Jurkat, Clone E6-1 (cell line): ENCODE measurements around the gene CHST4. TPM values are rescaled to one million over a fixed set of nuclear protein-coding genes. Genes with fewer than 3 reads are reported as not detected.
"Not testable (repeated sequence)": the region's sequence is repeated elsewhere in the genome, so short reads cannot be mapped to it uniquely, and the experiment has no call there.

Experiments
- DNase-seq: peaks from one replicate; pipeline ENCODE4 v3.0.0-alpha.2; 2011; ENCODE audit warnings: low read depth, low spot score
- H3K4me3 ChIP-seq: 2 replicates; pipeline ENCODE4 v1.5.1; 2011; ENCODE audit warnings: mild to moderate bottlenecking, low read length, control low read depth, moderate library complexity
- polyA plus RNA-seq: library from polyadenylated mRNA; unstranded; fragments of >200 nt; gene quantifications from one replicate; pipeline ENCODE4 v1.2.1, GENCODE V29; 2012; ENCODE audit warnings: missing spikeins; ENCODE audit not compliant: insufficient read length, insufficient read depth

The CHST4 gene
- polyA plus RNA-seq, result not detected

DNA sequence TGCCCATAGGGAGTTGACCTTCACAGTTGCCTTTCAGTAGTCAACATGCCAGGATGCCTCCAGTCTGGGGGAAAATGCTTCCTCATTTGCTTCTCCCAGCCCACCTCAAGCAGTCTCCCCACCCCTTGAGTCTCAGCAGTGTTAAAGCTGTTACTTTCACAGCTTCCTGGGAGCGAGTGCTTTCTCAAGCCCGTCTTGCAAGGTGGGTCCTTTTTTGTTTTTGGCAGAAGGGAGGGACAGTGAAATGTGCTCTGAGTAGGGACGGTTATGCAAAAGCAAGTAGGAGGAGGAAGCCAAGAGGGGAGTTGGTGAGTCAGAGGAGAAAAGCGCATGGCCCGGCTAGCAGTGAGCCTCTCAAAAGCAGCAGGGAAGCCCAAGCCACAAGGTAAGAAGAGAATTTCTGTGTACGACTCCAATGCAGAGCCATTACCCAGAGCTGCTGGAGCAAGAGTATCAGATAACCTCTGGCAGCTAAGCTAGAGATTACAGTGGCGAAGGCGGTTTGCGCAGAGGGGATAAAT is at the start of gene CHST4:
Gene CHST4 (plus strand): TSS at position 316 of the 521 bp plus-strand sequence. CDS start 10,252 bp downstream, outside the sequence.
- H3K4me3 ChIP-seq, result no peak within 1 kb of the TSS
- no peak for DNase-seq

DNA sequence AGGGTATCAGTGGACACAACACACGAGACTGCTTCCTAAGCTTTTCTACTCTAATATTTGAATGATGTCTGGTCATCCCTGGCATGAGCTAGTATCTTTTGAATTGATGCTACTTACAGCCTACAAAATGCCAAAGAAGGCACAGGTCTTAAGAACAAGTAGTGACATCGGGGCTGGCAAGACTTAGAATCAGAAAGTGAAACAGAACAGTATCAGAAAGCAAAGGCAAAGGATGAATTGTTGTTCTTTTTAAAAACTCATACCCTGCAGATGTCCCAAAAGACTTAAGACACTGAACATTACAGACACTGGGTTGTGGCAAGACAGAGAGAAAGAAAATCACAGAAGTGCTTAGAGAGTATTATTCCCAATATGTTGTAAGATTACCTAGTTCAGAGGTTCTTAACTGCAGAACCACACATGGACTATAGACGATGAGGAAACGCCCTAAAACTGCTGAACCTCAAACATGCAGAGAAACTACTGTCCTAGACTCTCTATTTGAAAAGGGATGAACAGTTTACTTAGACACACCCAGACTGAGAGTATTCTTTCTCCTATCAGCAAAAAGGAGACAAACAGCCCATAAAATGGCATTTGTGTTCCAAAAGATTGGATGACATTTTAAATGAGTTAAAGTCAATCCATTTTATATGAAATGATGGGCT is 49.6 kb upstream of the CHST4 start:
- no peak for DNase-seq
- H3K4me3 ChIP-seq, result no peak overlapping the region

DNA sequence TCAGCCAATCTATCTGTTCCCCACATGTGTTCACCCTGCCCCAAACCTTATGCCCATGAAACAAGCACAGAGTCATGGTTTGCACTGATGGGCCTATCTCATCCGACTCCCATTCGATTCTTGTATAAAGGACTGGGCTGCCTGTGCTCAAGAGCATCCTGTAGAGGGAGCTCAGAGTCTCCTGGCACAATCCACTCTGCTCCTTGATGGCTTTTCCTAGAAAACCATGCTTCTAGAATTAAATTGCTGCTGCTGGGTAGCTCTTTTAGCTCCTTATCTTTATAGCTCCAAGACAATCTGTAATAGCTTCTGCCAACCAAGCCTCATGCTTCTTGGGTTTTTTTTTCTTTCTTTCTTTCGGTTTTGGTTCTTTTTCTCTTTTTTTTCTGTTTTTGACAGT is 46.8 kb upstream of the CHST4 start:
- no peak for DNase-seq
- H3K4me3 ChIP-seq, result no peak overlapping the region

DNA sequence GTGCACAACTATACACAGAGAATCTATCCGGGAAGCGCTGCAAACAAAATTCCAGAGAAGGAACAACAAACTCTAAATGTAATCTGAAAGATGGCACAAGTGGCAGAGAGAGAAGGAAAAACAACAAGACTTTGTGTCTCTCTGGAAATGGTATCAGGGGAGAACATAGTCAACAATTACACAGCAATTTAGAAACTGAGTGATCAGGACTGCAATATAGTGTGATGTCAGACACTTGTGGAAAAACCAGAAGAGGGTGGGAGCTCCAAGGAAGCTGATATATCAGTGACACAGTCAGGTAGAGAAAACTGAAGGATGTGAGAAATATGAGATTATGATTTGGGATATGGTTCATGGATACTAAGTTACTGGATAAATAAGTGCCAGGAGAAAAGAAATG is 45.3 kb upstream of the CHST4 start:
- DNase-seq, result no peak
- H3K4me3 ChIP-seq, result no peak overlapping the region

DNA sequence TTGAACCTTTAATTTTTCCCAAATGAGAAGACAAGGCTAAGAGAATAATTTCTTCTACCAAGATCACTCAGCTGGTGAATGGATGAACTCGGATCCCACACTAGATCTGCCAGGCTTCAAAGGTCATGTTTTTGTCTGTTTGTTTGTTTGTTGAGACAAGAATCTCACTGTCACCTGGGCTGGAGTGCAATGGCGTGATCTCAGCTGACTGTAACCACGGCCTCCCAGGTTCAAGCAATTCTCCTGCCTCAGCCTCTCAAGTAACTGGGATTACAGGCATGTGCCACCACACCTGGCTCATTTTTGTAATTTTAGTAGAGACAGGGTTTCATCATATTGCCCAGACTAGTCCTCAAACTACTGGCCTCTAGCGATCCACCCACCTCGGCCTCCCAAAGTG is 43.7 kb upstream of the CHST4 start:
- DNase-seq, result no peak
- H3K4me3 ChIP-seq, result no peak overlapping the region

DNA sequence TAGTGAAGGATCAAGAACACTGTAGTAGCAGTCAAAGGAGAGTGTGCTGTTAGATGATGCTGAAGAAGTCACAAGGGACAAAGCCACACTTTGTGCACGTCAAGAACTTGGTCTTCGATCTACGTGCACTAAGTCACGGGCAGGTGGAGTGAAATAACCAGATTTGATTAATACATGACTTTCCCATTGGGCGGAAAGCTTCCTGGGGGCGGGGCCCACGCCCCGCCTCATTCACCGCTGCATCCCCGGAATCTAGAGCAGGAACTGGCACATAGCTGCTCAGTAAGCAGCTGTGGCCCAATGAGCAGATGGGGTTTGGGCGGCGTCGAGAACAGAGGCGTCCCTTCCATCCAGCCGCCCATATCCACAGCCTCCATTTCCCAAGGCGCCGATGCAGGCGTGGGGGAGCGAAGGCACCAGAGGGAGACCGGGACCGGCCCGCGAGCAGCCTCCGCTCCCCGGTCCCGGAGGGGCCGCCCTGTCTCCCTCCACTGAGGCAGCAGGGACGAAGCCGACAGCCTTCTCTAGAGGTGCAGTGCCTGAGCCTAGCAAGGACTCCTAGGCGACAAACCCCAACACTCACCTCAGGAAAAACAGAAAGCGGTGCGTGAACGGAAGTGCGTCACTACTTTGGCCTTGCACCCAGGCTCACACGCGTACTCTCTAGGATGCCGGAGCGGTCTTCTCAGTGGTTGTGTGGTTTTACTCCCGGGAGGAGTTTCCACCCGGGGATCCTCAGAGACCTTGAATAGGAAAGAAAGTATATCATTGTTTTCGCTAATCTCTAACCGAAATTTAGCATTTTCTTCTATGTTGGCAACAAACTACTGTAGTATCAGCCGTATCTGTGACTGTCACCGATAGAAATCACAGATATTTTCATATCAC is 42.0 kb upstream of the CHST4 start:
- H3K4me3 ChIP-seq, result peak overlapping the region; percentile 83
- DNase-seq, result peak; percentile 90

DNA sequence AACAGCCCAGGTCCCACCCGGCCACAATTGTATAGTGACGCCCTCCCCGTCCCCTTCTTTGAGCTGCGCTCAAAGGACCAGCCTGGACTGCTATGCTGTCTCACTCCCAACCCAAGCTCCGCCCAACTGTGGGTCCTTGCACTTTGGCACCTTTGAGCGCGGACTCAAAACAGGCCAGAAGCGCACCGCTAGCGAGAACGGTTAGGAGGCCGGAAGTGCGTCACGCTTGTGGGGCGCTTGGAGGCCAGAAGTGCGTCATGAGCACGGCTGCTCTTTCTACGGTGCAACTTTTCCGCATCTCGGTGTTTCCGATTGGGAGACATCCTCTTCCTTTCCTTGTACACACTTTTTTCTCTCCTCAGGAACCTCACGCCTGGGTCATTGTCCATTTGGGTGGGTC is 37.1 kb upstream of the CHST4 start, which contains the start of gene ZNF19:
Gene ZNF19 (minus strand): TSS at position 203 of the 400 bp plus-strand sequence. CDS start 7,210 bp downstream, outside the sequence.
- no peak for DNase-seq
- no peak within 1 kb of the TSS for H3K4me3 ChIP-seq

DNA sequence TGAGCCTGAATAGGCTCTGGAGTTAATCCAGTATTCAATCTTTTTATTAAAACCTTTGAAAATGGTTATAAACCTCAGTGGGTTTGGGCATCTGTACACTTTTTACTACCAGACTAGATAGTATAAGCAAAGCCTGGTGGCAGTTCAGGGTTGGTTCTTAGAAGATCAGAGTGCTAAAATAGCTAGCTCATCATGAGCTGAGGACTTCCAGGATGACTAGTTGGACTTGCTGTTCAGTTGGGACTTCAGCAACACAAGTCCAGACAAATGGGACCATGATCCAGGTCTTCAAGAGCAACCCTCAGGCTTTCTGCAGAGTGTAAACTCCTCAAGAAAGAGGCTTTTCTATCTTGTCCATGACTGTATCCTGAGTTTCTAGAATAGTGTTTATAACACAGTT is 35.9 kb upstream of the CHST4 start:
- H3K4me3 ChIP-seq, result no peak overlapping the region
- no peak for DNase-seq

DNA sequence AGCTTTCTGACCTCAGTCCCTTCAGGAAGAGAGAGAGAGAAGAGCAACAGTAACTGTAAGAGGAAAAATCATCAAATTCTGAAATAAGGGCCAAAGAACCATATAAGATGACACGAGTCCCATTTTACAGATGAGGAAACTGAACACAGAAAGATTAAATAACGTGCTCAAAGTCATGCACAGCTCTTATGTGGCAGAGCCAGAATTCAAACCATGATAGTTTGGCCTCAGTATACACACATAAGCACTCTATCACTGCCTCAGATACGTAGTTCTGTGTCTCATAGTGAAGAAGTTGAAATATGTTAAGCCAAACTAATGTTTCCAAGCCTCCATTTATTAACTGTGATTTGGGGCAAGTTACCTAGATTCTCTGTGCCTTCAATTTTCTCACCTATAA is 35.2 kb upstream of the CHST4 start:
- DNase-seq, result no peak
- no peak overlapping the region for H3K4me3 ChIP-seq

DNA sequence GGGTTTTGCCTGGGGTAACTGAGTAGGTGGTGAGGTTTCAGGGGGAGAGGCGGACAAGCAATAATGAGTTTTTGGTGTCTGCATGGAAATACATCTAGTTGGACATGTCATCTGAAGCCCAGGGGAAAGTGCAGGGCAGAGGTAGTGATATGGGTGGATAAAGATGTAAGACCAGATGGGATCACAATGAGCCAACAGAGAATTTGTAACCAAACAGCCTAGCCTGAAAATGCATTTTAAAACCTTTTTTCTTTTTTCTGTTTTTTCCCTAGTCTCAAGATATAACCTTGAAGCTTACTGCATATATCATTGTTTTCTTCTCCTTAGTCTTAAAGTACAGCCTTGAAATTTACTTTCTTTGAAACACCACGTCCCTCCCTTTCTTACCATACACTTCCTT is 33.4 kb upstream of the CHST4 start:
- no peak for DNase-seq
- H3K4me3 ChIP-seq, result no peak overlapping the region

DNA sequence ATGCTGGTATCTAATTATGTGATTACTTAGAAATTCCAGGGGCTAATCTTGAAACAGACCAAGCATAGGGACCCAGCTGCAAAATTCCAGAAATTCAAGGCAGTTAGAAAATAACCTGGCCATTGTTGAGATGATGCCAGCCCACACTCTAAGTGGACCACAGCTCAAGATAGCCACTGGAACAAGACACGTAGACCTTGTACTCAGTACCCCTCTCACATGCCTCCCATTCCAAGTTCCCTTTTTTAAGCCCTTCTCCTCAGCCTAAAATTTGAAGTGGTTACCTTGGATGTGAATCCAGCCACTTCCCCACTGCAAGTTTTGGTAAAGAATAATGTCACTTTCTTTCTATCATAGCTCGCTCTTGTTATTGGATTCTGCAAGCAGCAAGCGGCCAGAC is 33.0 kb upstream of the CHST4 start:
- H3K4me3 ChIP-seq, result no peak overlapping the region
- DNase-seq, result no peak

DNA sequence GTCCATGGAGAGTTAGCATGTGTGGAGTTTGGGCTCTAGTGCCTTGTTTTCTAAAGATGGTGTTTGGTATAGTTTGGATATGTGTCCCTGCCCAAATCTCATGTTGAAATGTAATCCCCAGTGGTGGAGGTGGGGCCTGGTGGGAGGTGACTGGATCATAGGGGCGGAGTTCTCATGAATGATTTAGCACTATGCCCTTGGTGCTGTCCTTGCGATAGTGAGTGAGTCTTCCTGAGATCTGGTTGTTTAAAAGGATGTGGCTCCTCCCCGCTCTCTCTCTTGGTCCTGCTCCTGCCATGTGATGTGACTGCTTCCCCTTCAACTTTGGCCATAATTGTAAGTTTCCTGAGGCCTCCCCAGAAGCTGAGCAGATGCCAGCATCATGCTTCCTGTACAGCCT is 28.2 kb upstream of the CHST4 start:
- no peak overlapping the region for H3K4me3 ChIP-seq
- no peak for DNase-seq

DNA sequence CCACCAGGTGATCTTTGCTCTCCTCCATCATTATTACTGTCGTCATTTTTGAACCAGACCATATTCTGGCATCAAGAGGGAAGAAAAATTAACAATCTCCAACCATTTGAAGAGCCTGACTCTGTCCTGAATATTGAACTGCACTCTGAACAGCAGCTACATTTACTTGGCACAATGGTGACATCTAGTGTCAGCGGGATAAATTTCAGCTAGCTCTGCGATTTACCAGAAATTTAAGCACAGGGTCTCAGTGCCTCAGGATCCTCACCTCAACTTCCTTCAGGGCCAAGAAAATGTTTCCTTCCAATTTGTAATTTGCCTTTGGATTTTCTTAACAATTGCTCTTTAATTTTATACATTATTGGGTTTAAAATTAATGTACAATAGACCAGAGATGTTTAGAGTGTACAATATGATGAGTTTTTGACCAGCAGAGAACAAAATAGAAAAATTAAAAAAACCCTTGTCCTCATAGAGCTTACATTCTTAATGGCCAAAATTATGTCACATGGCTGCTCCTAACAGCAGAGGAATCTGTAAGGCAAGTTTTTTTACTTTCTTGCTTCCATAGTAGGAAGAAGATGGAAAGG is 26.4 kb upstream of the CHST4 start:
- H3K4me3 ChIP-seq, result no peak overlapping the region
- DNase-seq, result peak; percentile 63

DNA sequence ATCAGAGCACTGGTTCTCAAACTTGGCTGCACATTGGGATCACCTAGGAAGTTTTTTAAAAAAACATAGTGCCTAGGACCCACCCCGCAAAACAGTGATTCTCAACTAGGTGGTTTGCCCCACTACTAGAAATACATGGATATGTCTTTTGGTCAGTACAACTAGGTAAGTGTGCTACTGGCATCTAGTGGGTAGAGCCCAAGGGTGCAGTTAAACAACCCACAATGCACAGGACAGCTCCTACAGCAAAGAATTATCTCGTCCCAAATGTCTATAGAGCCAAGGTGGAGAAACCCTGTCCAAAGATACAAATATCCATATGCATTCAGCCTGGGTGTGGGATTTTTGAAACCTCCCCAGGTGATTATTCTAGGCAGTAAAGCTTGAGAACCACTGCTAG is 25.3 kb upstream of the CHST4 start:
- no peak for DNase-seq
- H3K4me3 ChIP-seq, result no peak overlapping the region

DNA sequence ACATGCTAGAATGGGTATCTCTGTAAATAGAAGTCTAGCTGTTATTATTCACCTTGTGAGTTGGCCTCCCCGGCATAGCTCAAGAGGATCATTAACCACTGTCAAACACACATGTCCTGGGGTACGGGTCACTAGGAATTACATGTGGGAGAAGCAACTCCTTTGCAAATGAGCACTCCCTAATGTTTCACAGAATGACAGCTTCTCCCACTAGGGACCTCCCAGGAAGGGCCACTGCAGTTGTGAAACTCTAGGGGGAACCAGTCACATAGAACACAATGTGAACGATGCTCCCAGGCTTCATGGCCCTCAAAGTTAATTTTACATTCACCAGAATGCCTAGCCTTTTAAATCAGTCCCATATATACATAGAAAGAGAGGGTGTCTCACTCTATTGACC is 24.7 kb upstream of the CHST4 start:
- no peak for DNase-seq
- H3K4me3 ChIP-seq, result no peak overlapping the region

DNA sequence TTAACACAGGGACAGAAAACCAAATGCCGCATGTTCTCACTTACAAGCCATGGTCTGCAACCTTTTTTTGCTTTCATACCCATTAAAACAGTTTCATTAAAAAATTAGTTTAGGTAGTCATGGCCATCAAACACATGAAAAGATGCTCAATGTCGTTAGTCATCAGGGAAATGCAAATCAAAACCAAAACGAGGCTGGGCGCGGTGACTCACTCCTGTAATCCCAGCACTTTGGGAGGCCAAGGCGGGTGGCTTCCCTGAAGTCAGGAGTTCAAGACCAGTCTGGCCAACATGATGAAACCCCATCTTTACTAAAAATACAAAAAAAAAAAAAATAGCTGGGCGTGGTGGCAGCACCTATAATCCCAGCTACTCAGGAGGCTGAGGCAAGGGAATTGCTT is 22.2 kb upstream of the CHST4 start:
- not testable (repeated sequence) for DNase-seq, H3K4me3 ChIP-seq

DNA sequence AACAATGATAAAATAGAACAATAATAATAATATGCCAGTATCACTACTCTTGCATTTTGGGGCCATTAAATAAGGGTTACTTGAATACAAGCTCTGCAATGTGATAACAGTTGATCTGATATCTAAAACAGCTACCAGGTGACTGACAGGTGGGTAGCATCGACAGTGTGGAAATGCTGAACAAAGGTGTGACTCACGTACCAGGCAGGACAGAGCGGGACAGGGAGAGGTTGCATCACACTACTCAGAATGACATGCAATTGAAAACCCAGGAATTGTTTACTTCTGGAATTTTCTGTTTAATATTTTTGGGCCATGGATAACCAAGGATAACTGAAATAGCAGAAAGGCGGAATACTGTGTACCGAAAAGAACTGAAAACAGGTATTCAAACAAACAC is 21.3 kb upstream of the CHST4 start:
- DNase-seq, result no peak
- H3K4me3 ChIP-seq, result no peak overlapping the region

DNA sequence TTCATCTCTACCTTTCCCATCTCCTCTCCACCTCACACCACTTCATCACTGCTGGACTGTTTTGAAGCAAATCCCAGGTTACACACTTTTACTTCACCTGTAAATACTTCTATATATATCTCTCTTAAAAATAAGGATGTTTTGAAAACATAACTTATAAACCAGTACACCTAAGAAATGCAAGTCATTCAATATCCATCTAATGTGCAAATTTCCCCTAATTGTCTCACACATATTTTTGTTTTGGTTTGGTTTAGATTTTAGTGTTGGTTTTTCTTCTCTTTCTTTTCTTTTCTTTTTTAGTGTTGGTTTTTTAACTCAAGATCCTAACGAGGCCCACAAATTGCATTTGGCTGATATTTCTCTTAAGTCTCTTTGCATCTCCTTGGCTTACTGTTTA is 19.2 kb upstream of the CHST4 start:
- no peak overlapping the region for H3K4me3 ChIP-seq
- no peak for DNase-seq

DNA sequence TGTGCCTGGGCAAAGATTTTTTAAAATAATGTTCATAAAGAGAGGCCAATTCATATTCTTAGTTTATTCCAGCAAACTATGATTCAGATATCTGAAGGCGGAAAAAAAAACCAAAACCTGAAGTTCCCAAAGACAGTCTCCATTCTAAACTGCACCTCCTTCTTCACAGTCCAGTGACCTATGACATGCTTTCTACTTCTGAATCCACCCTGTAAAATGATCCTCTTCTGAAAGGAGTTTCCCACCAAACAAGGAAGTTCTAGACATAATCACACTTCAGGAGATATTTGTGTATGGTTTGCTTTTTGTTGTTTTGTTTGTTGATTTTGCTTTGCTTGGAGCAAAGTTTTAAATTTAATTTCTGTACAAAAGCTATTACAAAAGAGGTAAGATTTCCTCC is 12.9 kb upstream of the CHST4 start:
- DNase-seq, result no peak
- no peak overlapping the region for H3K4me3 ChIP-seq

DNA sequence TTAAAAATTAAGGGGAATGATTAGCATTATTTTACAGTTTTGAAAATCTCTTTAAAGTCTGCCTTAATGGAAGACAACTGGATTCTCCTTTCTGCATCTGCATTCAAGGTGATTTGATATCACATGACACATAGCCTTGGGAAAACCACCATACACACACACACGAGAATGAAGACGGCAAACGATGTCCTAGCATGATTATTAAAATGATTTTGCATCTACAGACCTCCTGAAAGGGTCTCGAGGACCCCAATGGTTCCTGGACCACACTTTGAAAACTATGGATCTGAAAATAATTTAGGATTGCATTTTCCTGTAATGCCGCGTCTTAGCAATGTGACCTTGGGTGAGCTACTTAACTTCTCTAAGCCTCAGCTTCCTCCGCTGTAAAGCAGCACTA is 11.8 kb upstream of the CHST4 start:
- no peak overlapping the region for H3K4me3 ChIP-seq
- DNase-seq, result no peak
